Measurements from ENCODE around the gene NAA10. TPM values are rescaled to one million over a fixed set of nuclear protein-coding genes. Genes with fewer than 3 reads are reported as not detected.

The NAA10 gene
- total and polyA plus RNA-seq, 11 donors = 52.5 to 221 (median 91.5) TPM

GRCh38 chrX:153969125-153969903 lies 34.5 kb upstream of the NAA10 start:
- Histone ChIP-seq H3K9me3 (no peaks in the 10 kb centered on the region), H3K27ac (peak overlapping the region in 11 of 12 donors; percentile 16 to 100 (median 83)), H3K4me1 (peaks cover 0 to 70% (median 41%) of the 10 kb centered on the region in 12 donors), H3K27me3 (peaks cover 0 to 9% (median 0%) of the 10 kb centered on the region in 9 donors), H3K36me3 (peaks cover 0 to 5% (median 0%) of the 10 kb centered on the region in 9 donors), H3K4me3 (peak overlapping the region in 11 of 12 donors; percentile 84 to 95 (median 90))
- peak in 1 of 5 donors; percentile 27 for DNase-seq
- ATAC-seq = no peak
- intact Hi-C loops (cut with DNase I) = loop anchor here in 1 of 10 donors (2.0 kb wide), 1 partner anchor 41 kb away; no protein-coding TSS in a partner anchor
- TF ChIP-seq POLR2A (IDR thresholded peaks at IDR 0.05) (no peak), CTCF (IDR thresholded peaks at IDR 0.05) (no peak)
- 15 to 62% (median 35%) methylated on average over 22 to 25 of the region's 25 CpGs for WGBS, 4 donors

GRCh38 chrX:153968754-153969124 lies 33.9 kb upstream of the NAA10 start:
- intact Hi-C loops (cut with DNase I) = loop anchor here in 1 of 10 donors (2.0 kb wide), 1 partner anchor 40 kb away; no protein-coding TSS in a partner anchor
- peak in 1 of 12 donors; percentile 10 for TF ChIP-seq CTCF (IDR thresholded peaks at IDR 0.05)
- no peak for TF ChIP-seq POLR2A (IDR thresholded peaks at IDR 0.05)
- DNase-seq (peak in 1 of 5 donors; percentile 39), ATAC-seq (no peak)
- Histone ChIP-seq H3K27ac (peak overlapping the region in 9 of 12 donors; percentile 16 to 100 (median 83)), H3K27me3 (peaks cover 0 to 9% (median 0%) of the 10 kb centered on the region in 9 donors), H3K36me3 (peaks cover 0 to 11% (median 1%) of the 10 kb centered on the region in 9 donors), H3K4me3 (peak overlapping the region in 10 of 12 donors; percentile 12 to 95 (median 90)), H3K4me1 (peaks cover 0 to 66% (median 38%) of the 10 kb centered on the region in 12 donors), H3K9me3 (no peaks in the 10 kb centered on the region)
- 20 to 64% (median 41%) methylated on average over 12 of the region's 12 CpGs for WGBS, 4 donors

GRCh38 chrX:153968255-153968654 lies 33.4 kb upstream of the NAA10 start:
- peaks cover 0 to 61% (median 36%) of the 10 kb centered on the region in 12 donors for H3K4me1 ChIP-seq

More at GRCh38 chrX:153968255-153968654, 33.4 kb upstream of the NAA10 start:
- intact Hi-C loops (cut with DNase I) = loop anchor here in 1 of 10 donors (2.0 kb wide), 1 partner anchor 39 kb away; no protein-coding TSS in a partner anchor
- WGBS, 4 donors = 30 to 76% (median 53%) methylated on average over 9 of the region's 9 CpGs
- peaks cover 0 to 16% (median 6%) of the 10 kb centered on the region in 9 donors for H3K36me3 ChIP-seq
- H3K27ac ChIP-seq = peak overlapping the region in 7 of 12 donors; percentile 3 to 100 (median 68)
- peak overlapping the region in 7 of 12 donors; percentile 12 to 95 (median 90) for H3K4me3 ChIP-seq
- TF ChIP-seq CTCF (IDR thresholded peaks at IDR 0.05) (no peak), POLR2A (IDR thresholded peaks at IDR 0.05) (no peak)
- DNase-seq (no peak), ATAC-seq (no peak)
- peaks cover 0 to 9% (median 0%) of the 10 kb centered on the region in 9 donors for H3K27me3 ChIP-seq
- no peaks in the 10 kb centered on the region for H3K9me3 ChIP-seq

All from heart left ventricle (tissue), 16 donors.